ENCODE data around the gene LMX1A.

DNA sequence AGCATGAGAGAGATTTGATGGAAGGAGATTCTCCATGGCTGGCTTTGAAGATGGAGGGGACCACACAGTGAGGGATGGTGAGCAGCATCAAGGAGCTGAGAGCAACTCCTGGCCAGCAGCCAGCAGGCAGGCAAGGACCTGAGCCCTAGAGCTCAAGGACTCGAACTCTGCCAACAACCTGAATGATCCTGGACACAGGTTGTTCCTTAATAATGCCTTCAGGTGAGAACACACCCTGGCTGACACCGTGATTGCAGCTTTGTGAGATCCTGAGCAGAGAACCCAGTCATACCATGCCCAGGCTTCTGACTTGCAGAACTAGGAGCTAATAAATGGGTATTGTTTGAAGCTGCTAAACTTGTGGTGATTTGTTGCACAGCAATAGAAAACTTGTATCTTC, 183.1 kb downstream of the LMX1A start:
- TF ChIP-seq, protein P1, sequence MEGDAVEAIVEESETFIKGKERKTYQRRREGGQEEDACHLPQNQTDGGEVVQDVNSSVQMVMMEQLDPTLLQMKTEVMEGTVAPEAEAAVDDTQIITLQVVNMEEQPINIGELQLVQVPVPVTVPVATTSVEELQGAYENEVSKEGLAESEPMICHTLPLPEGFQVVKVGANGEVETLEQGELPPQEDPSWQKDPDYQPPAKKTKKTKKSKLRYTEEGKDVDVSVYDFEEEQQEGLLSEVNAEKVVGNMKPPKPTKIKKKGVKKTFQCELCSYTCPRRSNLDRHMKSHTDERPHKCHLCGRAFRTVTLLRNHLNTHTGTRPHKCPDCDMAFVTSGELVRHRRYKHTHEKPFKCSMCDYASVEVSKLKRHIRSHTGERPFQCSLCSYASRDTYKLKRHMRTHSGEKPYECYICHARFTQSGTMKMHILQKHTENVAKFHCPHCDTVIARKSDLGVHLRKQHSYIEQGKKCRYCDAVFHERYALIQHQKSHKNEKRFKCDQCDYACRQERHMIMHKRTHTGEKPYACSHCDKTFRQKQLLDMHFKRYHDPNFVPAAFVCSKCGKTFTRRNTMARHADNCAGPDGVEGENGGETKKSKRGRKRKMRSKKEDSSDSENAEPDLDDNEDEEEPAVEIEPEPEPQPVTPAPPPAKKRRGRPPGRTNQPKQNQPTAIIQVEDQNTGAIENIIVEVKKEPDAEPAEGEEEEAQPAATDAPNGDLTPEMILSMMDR (IDR thresholded peaks at IDR 0.05) = no peak
- TF ChIP-seq, protein P2, sequence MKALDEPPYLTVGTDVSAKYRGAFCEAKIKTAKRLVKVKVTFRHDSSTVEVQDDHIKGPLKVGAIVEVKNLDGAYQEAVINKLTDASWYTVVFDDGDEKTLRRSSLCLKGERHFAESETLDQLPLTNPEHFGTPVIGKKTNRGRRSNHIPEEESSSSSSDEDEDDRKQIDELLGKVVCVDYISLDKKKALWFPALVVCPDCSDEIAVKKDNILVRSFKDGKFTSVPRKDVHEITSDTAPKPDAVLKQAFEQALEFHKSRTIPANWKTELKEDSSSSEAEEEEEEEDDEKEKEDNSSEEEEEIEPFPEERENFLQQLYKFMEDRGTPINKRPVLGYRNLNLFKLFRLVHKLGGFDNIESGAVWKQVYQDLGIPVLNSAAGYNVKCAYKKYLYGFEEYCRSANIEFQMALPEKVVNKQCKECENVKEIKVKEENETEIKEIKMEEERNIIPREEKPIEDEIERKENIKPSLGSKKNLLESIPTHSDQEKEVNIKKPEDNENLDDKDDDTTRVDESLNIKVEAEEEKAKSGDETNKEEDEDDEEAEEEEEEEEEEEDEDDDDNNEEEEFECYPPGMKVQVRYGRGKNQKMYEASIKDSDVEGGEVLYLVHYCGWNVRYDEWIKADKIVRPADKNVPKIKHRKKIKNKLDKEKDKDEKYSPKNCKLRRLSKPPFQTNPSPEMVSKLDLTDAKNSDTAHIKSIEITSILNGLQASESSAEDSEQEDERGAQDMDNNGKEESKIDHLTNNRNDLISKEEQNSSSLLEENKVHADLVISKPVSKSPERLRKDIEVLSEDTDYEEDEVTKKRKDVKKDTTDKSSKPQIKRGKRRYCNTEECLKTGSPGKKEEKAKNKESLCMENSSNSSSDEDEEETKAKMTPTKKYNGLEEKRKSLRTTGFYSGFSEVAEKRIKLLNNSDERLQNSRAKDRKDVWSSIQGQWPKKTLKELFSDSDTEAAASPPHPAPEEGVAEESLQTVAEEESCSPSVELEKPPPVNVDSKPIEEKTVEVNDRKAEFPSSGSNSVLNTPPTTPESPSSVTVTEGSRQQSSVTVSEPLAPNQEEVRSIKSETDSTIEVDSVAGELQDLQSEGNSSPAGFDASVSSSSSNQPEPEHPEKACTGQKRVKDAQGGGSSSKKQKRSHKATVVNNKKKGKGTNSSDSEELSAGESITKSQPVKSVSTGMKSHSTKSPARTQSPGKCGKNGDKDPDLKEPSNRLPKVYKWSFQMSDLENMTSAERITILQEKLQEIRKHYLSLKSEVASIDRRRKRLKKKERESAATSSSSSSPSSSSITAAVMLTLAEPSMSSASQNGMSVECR (CRISPR knock-in tag; IDR thresholded peaks at IDR 0.05; ENCODE audit: borderline replicate concordance) = no peak
- TF ChIP-seq, protein P3, sequence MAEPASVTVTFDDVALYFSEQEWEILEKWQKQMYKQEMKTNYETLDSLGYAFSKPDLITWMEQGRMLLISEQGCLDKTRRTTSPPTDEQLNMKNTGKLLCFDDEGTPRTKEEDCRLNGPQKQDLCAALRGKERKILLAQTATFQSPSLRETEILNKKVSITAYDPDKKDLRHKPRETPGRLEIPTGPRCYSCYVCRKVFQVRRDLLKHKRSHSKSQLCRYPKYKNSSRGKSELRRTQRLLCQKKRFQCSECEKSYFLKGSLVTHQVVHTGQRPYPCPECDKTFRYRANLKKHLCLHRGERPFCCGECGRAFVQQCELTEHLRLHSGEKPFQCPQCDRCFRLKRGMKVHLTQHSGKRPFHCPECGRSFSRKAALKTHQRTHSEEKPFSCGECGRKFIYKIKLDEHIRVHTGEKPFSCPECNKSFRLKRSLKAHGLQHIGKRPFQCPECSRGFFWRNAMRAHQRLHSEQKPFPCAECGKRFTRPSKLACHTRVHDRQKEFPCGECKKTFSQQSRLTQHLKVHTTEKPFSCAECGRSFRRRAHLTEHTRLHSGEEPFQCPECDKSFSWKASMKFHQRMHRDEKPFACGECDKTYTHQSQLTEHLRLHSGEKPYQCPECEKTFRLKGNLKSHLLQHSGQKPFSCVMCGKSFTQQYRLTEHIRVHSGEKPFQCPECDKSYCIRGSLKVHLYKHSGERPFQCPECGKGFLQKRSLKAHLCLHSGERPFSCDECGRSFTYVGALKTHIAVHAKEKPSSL (CRISPR knock-in tag; conservative IDR thresholded peaks at IDR 0.05) = no peak
- TF ChIP-seq SP1 (CRISPR knock-in tag; conservative IDR thresholded peaks at IDR 0.05) = no peak
- TF ChIP-seq TP53 (CRISPR knock-in tag; IDR thresholded peaks at IDR 0.05) = no peak
- TF ChIP-seq NFATC4 (CRISPR knock-in tag; IDR thresholded peaks at IDR 0.05) = no peak
- no peak for TF ChIP-seq ESRRA (CRISPR knock-in tag; IDR thresholded peaks at IDR 0.05; ENCODE audit: borderline replicate concordance)
- TF ChIP-seq CREM (CRISPR knock-in tag; IDR thresholded peaks at IDR 0.05) = no peak
- no peak for TF ChIP-seq FOXP1 (CRISPR knock-in tag; IDR thresholded peaks at IDR 0.05; ENCODE audit: borderline replicate concordance)
- no peak for TF ChIP-seq RELA (CRISPR knock-in tag; IDR thresholded peaks at IDR 0.05; ENCODE audit: borderline replicate concordance)

Measured in WTC11 (cell line).